BLaER1 (cell line): ENCODE data around the gene SPSB3.

ENCODE experiments used
- H3K27ac ChIP-seq: shearing (Covaris generic); formaldehyde crosslinking; 2 replicates; pipeline ENCODE4 v1.8.1; 2022
- H3K27me3 ChIP-seq: shearing (Covaris generic); formaldehyde crosslinking; 2 replicates; pipeline ENCODE4 v1.8.1; 2022
- H3K36me3 ChIP-seq: shearing (Covaris generic); formaldehyde crosslinking; 2 replicates; pipeline ENCODE4 v1.8.1; 2022
- H3K4me1 ChIP-seq: shearing (Covaris generic); formaldehyde crosslinking; 2 replicates; pipeline ENCODE4 v1.8.1; 2022
- H3K4me2 ChIP-seq: shearing (Covaris generic); formaldehyde crosslinking; 2 replicates; pipeline ENCODE4 v1.8.1; 2022
- H3K4me3 ChIP-seq: shearing (Covaris generic); formaldehyde crosslinking; 2 replicates; pipeline ENCODE4 v1.8.1; 2022
- H3K9ac ChIP-seq: shearing (Covaris generic); formaldehyde crosslinking; 2 replicates; pipeline ENCODE4 v1.8.1; 2022
- H3K9me3 ChIP-seq: shearing (Covaris generic); formaldehyde crosslinking; 2 replicates; pipeline ENCODE4 v1.8.1; 2022
- H4K20me1 ChIP-seq: shearing (Covaris generic); formaldehyde crosslinking; 2 replicates; pipeline ENCODE4 v1.8.1; 2022
- Cebpa-rat ChIP-seq: shearing (Covaris generic); IDR thresholded peaks from 2 replicates; pipeline ENCODE4 v1.8.1; 2022

SPSB3 gene

GRCh38 chr16:1794908-1795666 lies 12.7 kb upstream of the SPSB3 start:
- Histone ChIP-seq H3K27me3 (no peaks in the 10 kb centered on the region), H3K4me3 (no peak overlapping the region), H3K9me3 (peaks cover 32% of the 10 kb centered on the region), H3K27ac (no peak overlapping the region), H4K20me1 (peaks cover 27% of the 10 kb centered on the region), H3K4me1 (no peaks in the 10 kb centered on the region), H3K36me3 (peaks cover 50% of the 10 kb centered on the region), H3K9ac (no peak overlapping the region), H3K4me2 (no peak overlapping the region)
- no peak for TF ChIP-seq Cebpa-rat

DNA sequence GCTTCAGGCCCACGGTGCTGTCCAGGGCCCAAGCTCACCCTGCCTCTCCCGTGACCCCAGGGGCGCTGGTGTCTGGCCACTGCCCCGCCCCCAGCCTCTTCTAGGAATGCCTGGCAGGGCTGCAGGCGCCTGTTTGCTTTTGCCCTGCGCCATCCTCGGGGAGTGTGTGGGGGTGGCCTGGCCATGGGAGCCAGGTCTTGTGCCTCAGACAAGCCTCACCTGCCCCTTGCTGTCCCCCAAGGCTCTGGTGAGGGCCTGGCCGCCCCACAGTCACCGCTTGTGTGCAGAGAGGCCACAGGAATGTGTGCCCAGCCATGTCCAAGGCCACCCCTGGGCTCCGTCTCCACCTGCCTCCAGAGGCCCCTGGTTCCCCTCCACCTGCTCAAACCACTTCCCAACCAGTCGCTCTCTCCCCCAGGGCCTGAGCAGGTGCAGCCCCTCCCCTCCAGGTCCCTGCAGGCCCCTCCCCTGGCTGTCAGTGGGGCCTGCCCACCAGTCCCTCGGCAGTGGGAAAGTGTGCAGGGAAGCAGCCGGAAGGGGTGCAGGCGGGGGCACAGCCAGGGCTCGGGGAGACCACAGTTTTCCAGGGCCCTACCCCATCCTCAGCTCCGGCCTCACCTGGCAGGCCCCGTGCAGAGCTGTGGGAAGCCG lies 12.0 kb upstream of the SPSB3 start:
- H3K9me3 ChIP-seq, result peaks cover 24% of the 10 kb centered on the region
- H3K36me3 ChIP-seq, result peaks cover 55% of the 10 kb centered on the region
- TF ChIP-seq Cebpa-rat, result no peak
- H3K4me1 ChIP-seq, result no peaks in the 10 kb centered on the region
- H3K27ac ChIP-seq, result no peak overlapping the region
- H3K4me2 ChIP-seq, result no peak overlapping the region
- H3K9ac ChIP-seq, result no peak overlapping the region
- peaks cover 35% of the 10 kb centered on the region for H4K20me1 ChIP-seq
- no peaks in the 10 kb centered on the region for H3K27me3 ChIP-seq
- H3K4me3 ChIP-seq, result no peak overlapping the region

DNA sequence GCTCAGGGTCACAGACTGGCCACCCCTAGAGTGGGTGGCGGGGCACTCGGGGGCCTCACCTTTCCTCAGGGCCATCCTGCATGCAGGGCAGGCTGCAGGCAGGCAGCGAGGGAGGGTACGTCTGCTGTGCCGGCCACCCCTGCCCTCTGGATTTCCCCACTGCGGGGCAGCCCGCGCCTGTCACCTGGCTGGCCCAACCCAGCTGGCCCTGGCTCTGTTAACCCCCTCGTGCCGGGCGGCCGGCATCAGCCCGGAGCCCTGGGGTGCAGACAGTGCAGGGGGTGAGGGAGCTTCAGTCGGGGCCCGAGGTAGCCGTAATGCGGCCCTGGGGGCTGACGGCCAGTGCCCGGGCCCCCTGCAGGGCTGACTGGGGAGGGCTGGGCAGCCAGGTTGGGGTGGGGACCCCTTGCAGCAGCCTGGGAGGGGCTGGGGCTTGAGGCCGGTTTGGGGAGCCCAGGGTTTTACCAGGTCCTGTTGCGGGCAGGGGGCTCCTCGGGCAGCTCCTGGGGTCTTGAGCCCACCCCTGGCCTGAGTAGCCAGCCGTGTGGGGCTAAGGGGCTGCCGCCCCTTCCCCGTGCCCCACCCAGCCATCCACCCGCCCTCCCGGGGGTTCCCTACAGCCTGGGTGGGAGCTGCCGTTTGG lies 11.3 kb upstream of the SPSB3 start, which contains the start of gene IGFALS:
TSS of gene IGFALS (minus strand) at position 128 of the 643 bp plus-strand sequence. CDS start at position 75, 53 bp downstream.
- H3K27me3 ChIP-seq, result no peaks in the 10 kb centered on the region
- no peak within 1 kb of the TSS for H3K4me3 ChIP-seq
- H3K36me3 ChIP-seq, result peaks cover 55% of the 10 kb centered on the region
- peaks cover 18% of the 10 kb centered on the region for H3K9me3 ChIP-seq
- no peak within 1 kb of the TSS for H3K9ac ChIP-seq
- TF ChIP-seq Cebpa-rat, result no peak
- peaks cover 41% of the 10 kb centered on the region for H4K20me1 ChIP-seq
- no peak within 1 kb of the TSS for H3K4me2 ChIP-seq
- H3K27ac ChIP-seq, result no peak within 1 kb of the TSS
- no peaks in the 10 kb centered on the region for H3K4me1 ChIP-seq

GRCh38 chr16:1792836-1793577 lies 10.6 kb upstream of the SPSB3 start:
- H3K4me1 ChIP-seq, result no peaks in the 10 kb centered on the region
- TF ChIP-seq Cebpa-rat, result no peak
- H3K27ac ChIP-seq, result no peak overlapping the region

GRCh38 chr16:1791943-1792812 lies 9.8 kb upstream of the SPSB3 start:
- Histone ChIP-seq H4K20me1 (peaks cover 56% of the 10 kb centered on the region), H3K4me3 (no peak overlapping the region), H3K27me3 (no peaks in the 10 kb centered on the region), H3K9me3 (peaks cover 3% of the 10 kb centered on the region), H3K27ac (no peak overlapping the region), H3K36me3 (peaks cover 58% of the 10 kb centered on the region), H3K4me1 (no peaks in the 10 kb centered on the region), H3K4me2 (no peak overlapping the region), H3K9ac (no peak overlapping the region)
- no peak for TF ChIP-seq Cebpa-rat

More at GRCh38 chr16:1792836-1793577, 10.6 kb upstream of the SPSB3 start:
- H3K4me3 ChIP-seq, result no peak overlapping the region
- H3K27me3 ChIP-seq, result no peaks in the 10 kb centered on the region
- H3K9ac ChIP-seq, result no peak overlapping the region
- no peak overlapping the region for H3K4me2 ChIP-seq
- peaks cover 48% of the 10 kb centered on the region for H4K20me1 ChIP-seq
- H3K36me3 ChIP-seq, result peaks cover 55% of the 10 kb centered on the region
- peaks cover 11% of the 10 kb centered on the region for H3K9me3 ChIP-seq

DNA sequence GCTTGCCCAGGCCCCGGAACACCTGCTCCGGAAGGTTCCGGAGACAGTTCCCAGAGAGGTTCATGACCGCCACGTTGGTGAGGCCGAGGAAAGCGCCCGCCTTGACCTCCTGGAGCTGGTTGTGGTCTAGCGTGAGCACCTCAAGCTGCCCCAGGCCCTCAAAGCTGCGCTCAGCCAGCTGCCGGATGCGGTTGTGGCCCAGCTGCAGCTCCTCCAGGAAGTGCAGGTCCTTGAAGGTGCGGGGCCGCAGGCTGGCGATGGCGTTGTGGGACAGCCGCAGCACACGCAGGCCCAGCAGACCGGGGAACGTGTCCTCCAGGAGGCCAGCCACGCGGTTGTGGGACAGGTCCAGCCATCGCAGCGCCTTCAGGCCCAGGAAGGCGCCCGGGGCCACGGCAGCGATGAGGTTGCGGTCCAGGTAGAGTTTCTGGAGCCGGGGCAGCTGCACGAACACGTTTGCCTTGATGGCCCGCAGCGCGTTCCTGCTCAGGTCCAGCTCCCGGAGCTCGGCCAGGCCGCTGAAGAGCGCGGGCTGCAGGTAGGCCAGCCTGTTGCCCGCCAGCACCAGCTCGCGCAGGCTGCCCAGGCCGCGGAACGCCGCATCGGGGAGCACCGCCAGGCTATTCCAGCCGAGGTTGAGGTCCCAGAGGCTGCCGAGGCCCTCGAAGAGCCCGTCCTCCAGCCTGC lies 9.0 kb upstream of the SPSB3 start:
- Histone ChIP-seq H3K27me3 (no peaks in the 10 kb centered on the region), H3K4me2 (no peak overlapping the region), H4K20me1 (peaks cover 64% of the 10 kb centered on the region), H3K9me3 (no peaks in the 10 kb centered on the region), H3K36me3 (peaks cover 65% of the 10 kb centered on the region), H3K27ac (no peak overlapping the region), H3K4me1 (no peaks in the 10 kb centered on the region), H3K9ac (no peak overlapping the region), H3K4me3 (no peak overlapping the region)
- no peak for TF ChIP-seq Cebpa-rat

DNA sequence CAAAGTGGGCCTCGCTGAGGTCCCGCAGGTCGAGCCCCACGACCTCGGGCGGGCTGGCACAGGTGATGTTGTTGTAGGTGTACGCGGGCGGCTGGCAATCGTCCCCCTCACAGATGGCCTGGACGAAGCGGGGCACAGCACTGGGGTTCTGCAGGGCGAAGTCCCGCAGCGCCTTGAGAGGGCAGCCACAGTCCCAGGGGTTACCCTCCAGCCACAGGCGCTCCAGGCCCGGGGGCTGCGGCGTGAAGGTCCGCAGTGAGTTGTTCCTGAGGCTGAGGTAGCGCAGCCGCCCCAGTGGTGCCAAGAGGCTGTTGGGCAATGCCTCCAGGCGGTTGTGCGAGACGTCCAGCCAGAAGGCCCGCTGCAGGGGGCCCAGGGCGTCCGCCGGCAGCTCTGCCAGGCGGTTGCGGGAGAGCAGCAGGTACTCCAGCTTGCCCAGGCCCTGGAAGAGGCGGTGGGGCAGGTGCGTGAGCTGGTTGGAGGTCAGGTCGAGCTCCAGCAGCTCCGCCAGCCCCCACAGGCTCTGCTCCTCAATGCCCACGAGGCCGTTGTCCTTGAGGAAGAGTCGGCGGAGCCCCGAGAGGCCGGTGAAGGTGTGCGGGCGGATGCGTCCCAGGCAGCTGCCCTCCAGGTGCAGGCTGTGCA lies 8.4 kb upstream of the SPSB3 start:
- Histone ChIP-seq H4K20me1 (peaks cover 71% of the 10 kb centered on the region), H3K36me3 (peaks cover 71% of the 10 kb centered on the region), H3K9ac (no peak overlapping the region), H3K9me3 (no peaks in the 10 kb centered on the region), H3K27me3 (no peaks in the 10 kb centered on the region), H3K4me1 (no peaks in the 10 kb centered on the region), H3K4me2 (no peak overlapping the region), H3K4me3 (no peak overlapping the region), H3K27ac (no peak overlapping the region)
- TF ChIP-seq Cebpa-rat, result no peak

DNA sequence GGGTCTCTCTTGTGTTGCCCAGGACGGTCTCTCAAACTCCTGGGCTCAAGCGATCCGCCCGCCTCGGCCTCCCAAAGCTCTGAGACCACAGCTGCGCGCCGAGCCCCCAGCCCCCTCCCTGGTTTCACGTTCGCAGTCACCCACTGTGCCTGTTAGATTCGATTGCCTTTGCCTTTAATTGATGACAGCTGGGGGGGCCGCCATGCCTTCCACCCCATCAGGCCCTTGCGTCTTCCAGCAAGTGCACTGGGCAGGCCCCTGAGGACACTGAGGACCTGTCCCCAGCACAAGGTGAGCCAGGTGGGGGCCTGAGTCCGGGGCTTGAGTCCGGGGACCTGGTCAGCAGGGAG lies 7.9 kb upstream of the SPSB3 start:
- no peak overlapping the region for H3K4me3 ChIP-seq
- no peak overlapping the region for H3K9ac ChIP-seq
- no peaks in the 10 kb centered on the region for H3K4me1 ChIP-seq
- peaks cover 76% of the 10 kb centered on the region for H3K36me3 ChIP-seq
- no peak overlapping the region for H3K4me2 ChIP-seq
- no peak for TF ChIP-seq Cebpa-rat
- H3K27ac ChIP-seq, result no peak overlapping the region
- no peaks in the 10 kb centered on the region for H3K27me3 ChIP-seq
- H3K9me3 ChIP-seq, result no peaks in the 10 kb centered on the region
- H4K20me1 ChIP-seq, result peaks cover 76% of the 10 kb centered on the region
